HCT116 (cell line): ENCODE measurements around the gene ARPC4. TPM values are rescaled to one million over a fixed set of nuclear protein-coding genes. Genes with fewer than 3 reads are reported as not detected.

Experiments
- ATAC-seq: fragments of 200-7000 bp; cut with Tn5 transposase; 2 replicates; pipeline ENCODE4 v1.9.1; 2020; ENCODE audit warnings: mild to moderate bottlenecking, moderate library complexity
- BruUV-seq: library from RNA; stranded (reverse); fragments of 400-500 nt; replicated peaks from 2 replicates; lab custom pipeline; 2021; lab: Mats Ljungman, UMichigan
- CTCF ChIA-PET: fragments of 300-600 bp; sonication (Branson Sonifier 250); formaldehyde crosslinking; loops from one replicate; lab custom pipeline; 2021; ENCODE audit warnings: antibody characterized with exemption; lab: Charles Lee
- POLR2A ChIA-PET: fragments of 300-600, 350-600 bp; sonication (Branson Sonifier 250); formaldehyde crosslinking; loops from one replicate; lab custom pipeline; 2021; ENCODE audit warnings: antibody characterized with exemption; lab: Charles Lee
- RAD21 ChIA-PET, 2 experiments: fragments of 300-600 bp; sonication (Branson Sonifier 250); formaldehyde crosslinking; loops; one replicate each; lab custom pipeline; 2023; ENCODE audit warnings: low total read pairs in 2 of 2; ENCODE audit not compliant: uncharacterized antibody in 2 of 2, unreplicated experiment in 2 of 2, low non-redundant PET in 1 of 2; lab: Charles Lee
- DNase-seq: peaks from one replicate; pipeline ENCODE4 v3.0.0-alpha.2; 2010; ENCODE audit warnings: low read depth, low spot score
- H2AFZ ChIP-seq: fragments of 200-600 bp; shearing (Covaris generic), sonication (generic); 2 replicates; pipeline ENCODE4 v1.6.1; 2017; ENCODE audit warnings: low read depth, mixed run types, mixed read lengths, antibody characterized with exemption, low read length; ENCODE audit not compliant: poor library complexity, severe bottlenecking
- H3K27ac ChIP-seq: 2 replicates; pipeline ENCODE4 v1.5.1; 2012; ENCODE audit warnings: low read depth, low read length
- H3K27me3 ChIP-seq: fragments of 200-600 bp; sonication (generic); 2 replicates; pipeline ENCODE4 v1.6.1; 2016; ENCODE audit warnings: mixed run types, low read length, mixed read lengths; ENCODE audit not compliant: insufficient read depth
- H3K36me3 ChIP-seq, 2 experiments: fragments of 200-500 bp in 1 of 2; fragments of 200-600 bp in 1 of 2; sonication (Bioruptor generic) in 1 of 2; sonication (generic) in 1 of 2; 2 replicates each; pipeline versions ENCODE4 v1.5.1 to v1.6.1; 2014 to 2016; ENCODE audit warnings: low read length in 2 of 2, inconsistent platforms in 1 of 2, mixed read lengths in 1 of 2, mixed run types in 1 of 2; ENCODE audit not compliant: insufficient read depth in 2 of 2, control insufficient read depth in 1 of 2
- H3K4me1 ChIP-seq, 2 experiments: fragments of 200-600 bp in 1 of 2; sonication (generic) in 1 of 2; 2 replicates each; pipeline versions ENCODE4 v1.5.1 to v1.6.1; 2012 to 2017; ENCODE audit warnings: low read length in 2 of 2, inconsistent platforms in 1 of 2, mild to moderate bottlenecking in 1 of 2, mixed read lengths in 1 of 2, mixed run types in 1 of 2, moderate library complexity in 1 of 2; ENCODE audit not compliant: insufficient read depth in 2 of 2, control insufficient read depth in 1 of 2
- H3K4me2 ChIP-seq: fragments of 200-600 bp; sonication (generic); 2 replicates; pipeline ENCODE4 v1.6.1; 2017; ENCODE audit warnings: mixed run types, low read length, mixed read lengths
- H3K4me3 ChIP-seq, 2 experiments: fragments of 200-600 bp in 1 of 2; sonication (generic) in 1 of 2; replicated peaks in 1 of 2; 2 replicates each; pipeline ENCODE4 v1.5.1; 2011 to 2016; ENCODE audit warnings: low read length in 2 of 2, control low read depth in 1 of 2, low read depth in 1 of 2, mild to moderate bottlenecking in 1 of 2, mixed read lengths in 1 of 2, mixed run types in 1 of 2
- H3K79me2 ChIP-seq: fragments of 200-600 bp; sonication (generic); 2 replicates; pipeline ENCODE4 v1.6.1; 2017; ENCODE audit warnings: mild to moderate bottlenecking, mixed run types, low read length, moderate library complexity, mixed read lengths; ENCODE audit not compliant: insufficient read depth
- H3K9ac ChIP-seq: fragments of 200-600 bp; sonication (generic); 2 replicates; pipeline ENCODE4 v1.6.1; 2016; ENCODE audit warnings: low read length, mixed read lengths
- H3K9me2 ChIP-seq: fragments of 200-600 bp; sonication (generic), shearing (Covaris generic); 2 replicates; pipeline ENCODE4 v1.6.1; 2017; ENCODE audit warnings: mixed run types, mild to moderate bottlenecking, moderate library complexity; ENCODE audit not compliant: insufficient read depth
- H3K9me3 ChIP-seq, 2 experiments: fragments of 200-500 bp in 1 of 2; fragments of 200-600 bp in 1 of 2; sonication (Bioruptor generic) in 1 of 2; sonication (generic) in 1 of 2; 2 replicates each; pipeline ENCODE4 v1.6.1; 2014 to 2017; ENCODE audit warnings: low read length in 2 of 2, mixed read lengths in 2 of 2, inconsistent platforms in 1 of 2, low read depth in 1 of 2, mild to moderate bottlenecking in 1 of 2, mixed run types in 1 of 2, moderate library complexity in 1 of 2; ENCODE audit not compliant: control insufficient read depth in 1 of 2, insufficient read depth in 1 of 2
- H4K20me1 ChIP-seq: fragments of 200-600 bp; sonication (generic), shearing (Covaris generic); 2 replicates; pipeline ENCODE4 v1.6.1; 2017; ENCODE audit warnings: mixed run types, mild to moderate bottlenecking, moderate library complexity; ENCODE audit not compliant: insufficient read depth
- ATF3 ChIP-seq: IDR thresholded peaks from 2 replicates; pipeline ENCODE4 v1.6.1; 2012
- CBX3 ChIP-seq: IDR thresholded peaks from 2 replicates; pipeline ENCODE4 v1.6.1; 2012; ENCODE audit warnings: low read depth
- CEBPB ChIP-seq: IDR thresholded peaks from 2 replicates; pipeline ENCODE4 v1.6.1; 2012; ENCODE audit warnings: low read depth
- ELF1 ChIP-seq: IDR thresholded peaks from 2 replicates; pipeline ENCODE4 v1.6.1; 2012; ENCODE audit warnings: low read depth, borderline replicate concordance
- EZH2 ChIP-seq: fragments of 200-600 bp; sonication (generic); IDR thresholded peaks from 2 replicates; pipeline ENCODE4 v1.6.1; 2017; ENCODE audit warnings: antibody characterized with exemption, mixed run types
- EZH2phosphoT487 ChIP-seq: fragments of 200-600 bp; IDR thresholded peaks from 2 replicates; pipeline ENCODE4 v1.6.1; 2018; ENCODE audit warnings: antibody characterized with exemption, borderline replicate concordance
- FOSL1 ChIP-seq: IDR thresholded peaks from 2 replicates; pipeline ENCODE4 v1.6.1; 2012; ENCODE audit warnings: low read depth
- MAX ChIP-seq: IDR thresholded peaks from 2 replicates; pipeline ENCODE4 v1.6.1; 2012
- POLR2A ChIP-seq: IDR thresholded peaks from 2 replicates; pipeline ENCODE4 v1.7.0; 2011; ENCODE audit warnings: borderline replicate concordance; ENCODE audit not compliant: insufficient read depth, insufficient read length; ENCODE audit errors: extremely low read depth
- POLR2AphosphoS5 ChIP-seq: IDR thresholded peaks from 2 replicates; pipeline ENCODE4 v1.6.1; 2011; ENCODE audit warnings: mild to moderate bottlenecking, low read depth, low read length, moderate library complexity
- RAD21 ChIP-seq: IDR thresholded peaks from 2 replicates; pipeline ENCODE4 v1.6.1; 2012; ENCODE audit warnings: low read depth, mild to moderate bottlenecking
- REST ChIP-seq: IDR thresholded peaks from 2 replicates; pipeline ENCODE4 v1.6.1; 2012; ENCODE audit warnings: low read depth
- SIN3A ChIP-seq: IDR thresholded peaks from 2 replicates; pipeline ENCODE4 v1.6.1; 2012; ENCODE audit warnings: low read depth
- SRF ChIP-seq: IDR thresholded peaks from 2 replicates; pipeline ENCODE4 v1.6.1; 2012; ENCODE audit warnings: low read depth
- YY1 ChIP-seq: IDR thresholded peaks from 2 replicates; pipeline ENCODE4 v1.6.1; 2011; ENCODE audit warnings: low read length, low read depth, moderate library complexity, mild to moderate bottlenecking; ENCODE audit not compliant: insufficient replicate concordance; ENCODE audit errors: extremely low read depth
- ZFX ChIP-seq: fragments of 450-650 bp; IDR thresholded peaks from 2 replicates; pipeline ENCODE4 v1.6.1; 2017
- ZNF274 ChIP-seq: fragments of 200-500 bp; sonication (Bioruptor generic); IDR thresholded peaks from 2 replicates; pipeline ENCODE4 v1.6.1; 2014; ENCODE audit warnings: mild to moderate bottlenecking, low read depth, low read length, inconsistent platforms
- intact Hi-C: fragments of 100-400 bp; cut with micrococcal nuclease; formaldehyde crosslinking; loops from 2 replicates; pipeline ENCODE4 v1.10.0; 2022
- total RNA-seq: library from RNA; stranded (reverse); gene quantifications from one replicate; pipeline ENCODE4 v1.2.1, GENCODE V29; 2021; ENCODE audit not compliant: unreplicated experiment
- TF ChIP-seq, protein P1 (sequence below): IDR thresholded peaks from 2 replicates; pipeline ENCODE4 v1.6.1; 2011; ENCODE audit warnings: mild to moderate bottlenecking, low read length, moderate library complexity; ENCODE audit not compliant: insufficient replicate concordance; ENCODE audit errors: extremely low read depth
- TF ChIP-seq, protein P2 (sequence below), 3 experiments: fragments of 200-600 bp in 1 of 3; sonication (generic) in 1 of 3; IDR thresholded peaks in 2 of 3; conservative IDR thresholded peaks in 1 of 3; 2 replicates each; pipeline ENCODE4 v1.5.1; 2012 to 2017; ENCODE audit warnings: low read depth in 2 of 3, low read length in 2 of 3, antibody characterized with exemption in 1 of 3, borderline replicate concordance in 1 of 3, control low read depth in 1 of 3, mild to moderate bottlenecking in 1 of 3, mixed read lengths in 1 of 3, mixed run types in 1 of 3, moderate library complexity in 1 of 3; ENCODE audit not compliant: insufficient read depth in 1 of 3

ARPC4 gene
- total RNA-seq, 1 experiment from 2014 or later = 110 TPM

DNA sequence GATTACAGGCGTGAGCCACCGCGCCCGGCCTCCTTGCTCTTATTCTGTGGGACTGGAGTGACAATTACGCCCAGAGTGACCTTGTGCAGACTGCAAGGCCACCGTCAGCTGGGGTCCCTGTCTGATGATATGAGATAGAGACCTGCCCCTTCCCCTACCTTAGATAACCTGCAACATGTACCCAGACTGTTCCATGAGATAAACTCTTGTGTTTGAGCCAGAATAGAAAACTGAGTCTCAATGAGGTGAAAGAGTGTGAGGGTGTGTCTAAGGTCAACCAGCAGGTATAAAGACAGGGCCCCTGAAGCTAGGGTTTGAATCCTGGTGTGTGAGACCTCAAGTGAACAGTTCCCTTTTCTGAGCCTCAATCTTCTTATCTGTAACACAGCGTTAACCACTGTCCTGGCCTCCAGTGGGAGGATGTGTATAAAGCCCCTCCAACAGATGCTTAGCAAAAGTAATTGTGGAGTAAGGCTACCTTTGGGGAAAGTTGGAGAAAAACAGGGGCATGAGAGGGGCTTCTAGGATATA, 6.6 kb upstream of the ARPC4 start:
- H3K9me3 ChIP-seq = no peaks in the 10 kb centered on the region
- H3K27ac ChIP-seq = no peak overlapping the region
- BruUV-seq = no TSS peak
- no peak overlapping the region for H3K4me2 ChIP-seq
- H3K79me2 ChIP-seq = no peaks in the 10 kb centered on the region; the same call in 1 of the 2 replicates
- DNase-seq = no peak
- no peak overlapping the region for H3K9ac ChIP-seq
- ChIA-PET POLR2A (no interaction called here), CTCF (no interaction called here), RAD21 (no interaction called here)
- no peaks in the 10 kb centered on the region for H3K9me2 ChIP-seq
- peaks cover 15 to 23% of the 10 kb centered on the region in 2 experiments; a peak in 3 of 4 replicates for H3K36me3 ChIP-seq
- no peak overlapping the region for H2AFZ ChIP-seq
- H3K4me1 ChIP-seq = peaks cover 0 to 2% of the 10 kb centered on the region in 2 experiments; a peak in 2 of 4 replicates
- H3K4me3 ChIP-seq = no peak overlapping the region
- intact Hi-C loops = no loop called here
- no peaks in the 10 kb centered on the region for H4K20me1 ChIP-seq
- TF ChIP-seq REST (no peak), SRF (no peak), ATF3 (no peak), CEBPB (no peak), FOSL1 (no peak), POLR2A (no peak), ZNF274 (no peak), MAX (no peak), EZH2phosphoT487 (no peak), YY1 (no peak), RAD21 (no peak), EZH2 (no peak), CBX3 (no peak), SIN3A (no peak), POLR2AphosphoS5 (no peak), ELF1 (no peak), ZFX (no peak)
- TF ChIP-seq, protein P1, sequence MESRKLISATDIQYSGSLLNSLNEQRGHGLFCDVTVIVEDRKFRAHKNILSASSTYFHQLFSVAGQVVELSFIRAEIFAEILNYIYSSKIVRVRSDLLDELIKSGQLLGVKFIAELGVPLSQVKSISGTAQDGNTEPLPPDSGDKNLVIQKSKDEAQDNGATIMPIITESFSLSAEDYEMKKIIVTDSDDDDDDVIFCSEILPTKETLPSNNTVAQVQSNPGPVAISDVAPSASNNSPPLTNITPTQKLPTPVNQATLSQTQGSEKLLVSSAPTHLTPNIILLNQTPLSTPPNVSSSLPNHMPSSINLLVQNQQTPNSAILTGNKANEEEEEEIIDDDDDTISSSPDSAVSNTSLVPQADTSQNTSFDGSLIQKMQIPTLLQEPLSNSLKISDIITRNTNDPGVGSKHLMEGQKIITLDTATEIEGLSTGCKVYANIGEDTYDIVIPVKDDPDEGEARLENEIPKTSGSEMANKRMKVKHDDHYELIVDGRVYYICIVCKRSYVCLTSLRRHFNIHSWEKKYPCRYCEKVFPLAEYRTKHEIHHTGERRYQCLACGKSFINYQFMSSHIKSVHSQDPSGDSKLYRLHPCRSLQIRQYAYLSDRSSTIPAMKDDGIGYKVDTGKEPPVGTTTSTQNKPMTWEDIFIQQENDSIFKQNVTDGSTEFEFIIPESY = no peak
- TF ChIP-seq, protein P2, sequence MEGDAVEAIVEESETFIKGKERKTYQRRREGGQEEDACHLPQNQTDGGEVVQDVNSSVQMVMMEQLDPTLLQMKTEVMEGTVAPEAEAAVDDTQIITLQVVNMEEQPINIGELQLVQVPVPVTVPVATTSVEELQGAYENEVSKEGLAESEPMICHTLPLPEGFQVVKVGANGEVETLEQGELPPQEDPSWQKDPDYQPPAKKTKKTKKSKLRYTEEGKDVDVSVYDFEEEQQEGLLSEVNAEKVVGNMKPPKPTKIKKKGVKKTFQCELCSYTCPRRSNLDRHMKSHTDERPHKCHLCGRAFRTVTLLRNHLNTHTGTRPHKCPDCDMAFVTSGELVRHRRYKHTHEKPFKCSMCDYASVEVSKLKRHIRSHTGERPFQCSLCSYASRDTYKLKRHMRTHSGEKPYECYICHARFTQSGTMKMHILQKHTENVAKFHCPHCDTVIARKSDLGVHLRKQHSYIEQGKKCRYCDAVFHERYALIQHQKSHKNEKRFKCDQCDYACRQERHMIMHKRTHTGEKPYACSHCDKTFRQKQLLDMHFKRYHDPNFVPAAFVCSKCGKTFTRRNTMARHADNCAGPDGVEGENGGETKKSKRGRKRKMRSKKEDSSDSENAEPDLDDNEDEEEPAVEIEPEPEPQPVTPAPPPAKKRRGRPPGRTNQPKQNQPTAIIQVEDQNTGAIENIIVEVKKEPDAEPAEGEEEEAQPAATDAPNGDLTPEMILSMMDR (IDR thresholded peaks at IDR 0.05 in 2 of 3, conservative IDR thresholded peaks at IDR 0.05 in 1 of 3; ENCODE audit: borderline replicate concordance in 1 of 3, insufficient read depth in 1 of 3, low read depth in 2 of 3, low read length in 2 of 3) = no peak
- TF ChIP-seq, all 23 proteins: peak for 0
- no peak for ATAC-seq
- H3K27me3 ChIP-seq = no peaks in the 10 kb centered on the region
